ENCODE measurements around the gene TMPRSS3.

DNA sequence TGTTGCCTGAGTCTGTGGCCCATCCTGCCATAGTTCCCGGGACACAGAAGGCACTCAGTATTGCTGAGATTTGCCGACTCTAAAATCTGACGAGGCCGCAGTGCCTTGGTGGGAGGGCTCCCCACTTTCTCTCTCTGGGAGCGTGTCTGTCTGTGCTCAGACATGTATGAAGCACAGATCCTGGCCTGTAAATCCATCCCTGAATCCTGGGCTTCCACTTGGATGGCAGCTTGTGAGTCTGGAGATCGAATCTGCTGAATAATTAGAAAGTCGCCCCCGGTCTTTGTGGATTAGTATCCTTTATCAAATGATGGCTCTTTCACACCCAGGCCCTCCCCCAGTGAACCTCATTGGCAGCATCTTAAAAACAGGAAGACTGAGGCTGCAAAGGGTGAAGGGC is 18.2 kb upstream of the TMPRSS3 start:
- TF ChIP-seq EP300 (IDR thresholded peaks at IDR 0.05; ENCODE audit: borderline replicate concordance in 1 of 2, low read depth in 1 of 2, low read length in 1 of 2) (no peak), RCOR1 (IDR thresholded peaks at IDR 0.05; ENCODE audit: low read length) (no peak), YY1 (IDR thresholded peaks at IDR 0.05; ENCODE audit: low read depth) (no peak), NFIC (IDR thresholded peaks at IDR 0.05; ENCODE audit: borderline replicate concordance) (no peak), SIN3A (IDR thresholded peaks at IDR 0.05; ENCODE audit: borderline replicate concordance, low read depth, low read length) (no peak), GABPA (IDR thresholded peaks at IDR 0.05; ENCODE audit: low read depth) (no peak), TAF1 (IDR thresholded peaks at IDR 0.05; ENCODE audit: borderline replicate concordance, low read depth, low read length) (no peak), RAD21 (IDR thresholded peaks at IDR 0.05; ENCODE audit: low read length) (no peak)
- TF ChIP-seq, protein P1, sequence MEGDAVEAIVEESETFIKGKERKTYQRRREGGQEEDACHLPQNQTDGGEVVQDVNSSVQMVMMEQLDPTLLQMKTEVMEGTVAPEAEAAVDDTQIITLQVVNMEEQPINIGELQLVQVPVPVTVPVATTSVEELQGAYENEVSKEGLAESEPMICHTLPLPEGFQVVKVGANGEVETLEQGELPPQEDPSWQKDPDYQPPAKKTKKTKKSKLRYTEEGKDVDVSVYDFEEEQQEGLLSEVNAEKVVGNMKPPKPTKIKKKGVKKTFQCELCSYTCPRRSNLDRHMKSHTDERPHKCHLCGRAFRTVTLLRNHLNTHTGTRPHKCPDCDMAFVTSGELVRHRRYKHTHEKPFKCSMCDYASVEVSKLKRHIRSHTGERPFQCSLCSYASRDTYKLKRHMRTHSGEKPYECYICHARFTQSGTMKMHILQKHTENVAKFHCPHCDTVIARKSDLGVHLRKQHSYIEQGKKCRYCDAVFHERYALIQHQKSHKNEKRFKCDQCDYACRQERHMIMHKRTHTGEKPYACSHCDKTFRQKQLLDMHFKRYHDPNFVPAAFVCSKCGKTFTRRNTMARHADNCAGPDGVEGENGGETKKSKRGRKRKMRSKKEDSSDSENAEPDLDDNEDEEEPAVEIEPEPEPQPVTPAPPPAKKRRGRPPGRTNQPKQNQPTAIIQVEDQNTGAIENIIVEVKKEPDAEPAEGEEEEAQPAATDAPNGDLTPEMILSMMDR (IDR thresholded peaks at IDR 0.05), result no peak
- TF ChIP-seq, protein P2, sequence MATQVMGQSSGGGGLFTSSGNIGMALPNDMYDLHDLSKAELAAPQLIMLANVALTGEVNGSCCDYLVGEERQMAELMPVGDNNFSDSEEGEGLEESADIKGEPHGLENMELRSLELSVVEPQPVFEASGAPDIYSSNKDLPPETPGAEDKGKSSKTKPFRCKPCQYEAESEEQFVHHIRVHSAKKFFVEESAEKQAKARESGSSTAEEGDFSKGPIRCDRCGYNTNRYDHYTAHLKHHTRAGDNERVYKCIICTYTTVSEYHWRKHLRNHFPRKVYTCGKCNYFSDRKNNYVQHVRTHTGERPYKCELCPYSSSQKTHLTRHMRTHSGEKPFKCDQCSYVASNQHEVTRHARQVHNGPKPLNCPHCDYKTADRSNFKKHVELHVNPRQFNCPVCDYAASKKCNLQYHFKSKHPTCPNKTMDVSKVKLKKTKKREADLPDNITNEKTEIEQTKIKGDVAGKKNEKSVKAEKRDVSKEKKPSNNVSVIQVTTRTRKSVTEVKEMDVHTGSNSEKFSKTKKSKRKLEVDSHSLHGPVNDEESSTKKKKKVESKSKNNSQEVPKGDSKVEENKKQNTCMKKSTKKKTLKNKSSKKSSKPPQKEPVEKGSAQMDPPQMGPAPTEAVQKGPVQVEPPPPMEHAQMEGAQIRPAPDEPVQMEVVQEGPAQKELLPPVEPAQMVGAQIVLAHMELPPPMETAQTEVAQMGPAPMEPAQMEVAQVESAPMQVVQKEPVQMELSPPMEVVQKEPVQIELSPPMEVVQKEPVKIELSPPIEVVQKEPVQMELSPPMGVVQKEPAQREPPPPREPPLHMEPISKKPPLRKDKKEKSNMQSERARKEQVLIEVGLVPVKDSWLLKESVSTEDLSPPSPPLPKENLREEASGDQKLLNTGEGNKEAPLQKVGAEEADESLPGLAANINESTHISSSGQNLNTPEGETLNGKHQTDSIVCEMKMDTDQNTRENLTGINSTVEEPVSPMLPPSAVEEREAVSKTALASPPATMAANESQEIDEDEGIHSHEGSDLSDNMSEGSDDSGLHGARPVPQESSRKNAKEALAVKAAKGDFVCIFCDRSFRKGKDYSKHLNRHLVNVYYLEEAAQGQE (IDR thresholded peaks at IDR 0.05; ENCODE audit: low read depth, low read length), result no peak
